HG03175 (cell line): ENCODE results near the gene HOXB1.
"Not testable (repeated sequence)": the region's sequence is repeated elsewhere in the genome, so short reads cannot be mapped to it uniquely, and the experiment has no call there.

Source experiments
- ATAC-seq: cut with Tn5 transposase; IDR thresholded peaks from one replicate; pipeline ENCODE4 v1.9.1; 2021; ENCODE audit warnings: mild to moderate bottlenecking, moderate library complexity; ENCODE audit not compliant: unreplicated experiment

HOXB1 gene

GRCh38 chr17:48544349-48545021 is 13.7 kb upstream of the HOXB1 start:
- ATAC-seq: no peak

GRCh38 chr17:48543854-48544348 is 13.1 kb upstream of the HOXB1 start:
- ATAC-seq: peak; percentile 5

DNA sequence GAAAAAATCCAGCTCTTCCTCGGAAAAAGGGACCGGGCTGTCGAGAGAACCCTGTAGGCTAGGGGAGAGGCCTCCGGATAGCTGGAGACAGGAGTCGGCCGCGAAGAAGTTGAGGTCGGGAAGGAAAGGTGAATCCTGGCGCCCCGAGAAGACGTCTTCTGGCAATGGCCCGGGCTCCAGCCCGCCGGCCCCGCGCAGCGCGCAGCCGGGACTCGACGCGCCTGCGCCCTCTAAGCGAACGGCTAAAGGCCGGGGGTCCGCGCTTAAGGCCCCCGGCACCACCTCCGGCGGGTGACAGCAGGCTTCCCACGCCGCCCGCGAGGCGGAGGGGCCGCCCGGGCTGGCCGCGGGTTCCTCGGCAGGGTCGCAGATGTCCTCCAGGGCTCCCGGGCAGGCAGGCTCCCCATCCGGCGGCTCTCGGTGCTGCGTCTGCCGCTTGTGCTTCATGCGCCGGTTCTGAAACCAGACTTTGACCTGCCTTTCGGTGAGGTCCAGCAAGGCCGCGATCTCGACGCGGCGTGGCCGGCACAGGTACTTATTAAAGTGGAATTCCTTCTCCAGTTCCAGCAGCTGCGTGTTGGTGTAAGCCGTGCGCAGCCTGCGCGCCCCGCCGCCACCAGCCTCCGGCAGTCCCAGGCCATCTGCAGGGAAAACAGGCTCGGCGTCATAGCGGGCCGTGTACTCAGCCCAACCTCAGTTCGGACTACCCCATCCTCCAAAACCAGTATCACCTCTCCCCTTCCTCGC is 12.5 kb upstream of the HOXB1 start:
- ATAC-seq: peak; percentile 52

DNA sequence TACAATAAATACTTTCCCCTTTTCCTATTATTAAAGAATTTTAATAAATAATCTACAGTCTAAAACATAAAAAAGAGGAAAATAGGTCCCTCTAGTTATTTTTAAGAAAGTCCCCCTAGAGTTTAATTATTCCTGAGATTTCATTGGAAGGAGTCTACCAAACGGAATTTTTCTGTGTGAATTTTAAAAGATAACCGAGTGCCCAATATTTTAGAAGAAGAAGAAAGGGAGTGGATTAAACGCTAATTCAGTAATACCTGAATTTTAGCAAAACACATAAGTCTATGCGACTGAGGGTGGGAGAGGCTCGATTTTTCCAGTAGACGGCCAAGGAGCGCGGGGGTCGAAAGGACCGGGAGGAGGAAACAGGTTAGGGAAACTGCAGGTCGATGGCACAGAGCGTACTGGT is 11.9 kb upstream of the HOXB1 start:
- ATAC-seq: no peak

GRCh38 chr17:48542114-48542656 is 11.4 kb upstream of the HOXB1 start:
- ATAC-seq: no peak

GRCh38 chr17:48541577-48542113 is 10.8 kb upstream of the HOXB1 start:
- ATAC-seq: no peak

DNA sequence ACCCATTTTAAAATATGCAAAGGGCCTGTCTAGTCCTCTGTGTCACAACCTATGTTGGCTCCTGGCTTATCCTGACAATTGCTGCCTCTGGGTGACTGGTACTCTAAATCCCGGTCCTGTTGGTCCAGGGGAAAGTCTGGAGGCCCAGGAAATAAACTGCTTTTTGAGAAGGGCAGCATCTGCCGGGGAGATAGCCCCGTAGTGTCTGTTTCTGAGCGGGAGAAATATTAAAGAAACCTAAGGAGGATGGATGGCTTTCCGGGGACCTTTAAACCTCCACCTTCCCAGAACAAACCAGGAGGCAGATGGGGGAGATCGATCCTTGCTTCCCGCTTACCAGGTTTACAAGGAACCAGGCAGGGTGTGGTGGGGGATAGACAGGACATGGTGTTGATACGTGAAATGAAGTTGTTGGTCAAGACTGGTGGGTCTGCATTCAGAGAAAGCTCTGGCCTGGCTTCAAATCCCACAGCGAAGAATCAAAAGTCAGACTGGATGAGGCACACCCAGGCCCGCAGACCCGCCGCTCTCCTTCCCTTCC is 10.3 kb upstream of the HOXB1 start:
- ATAC-seq: no peak

DNA sequence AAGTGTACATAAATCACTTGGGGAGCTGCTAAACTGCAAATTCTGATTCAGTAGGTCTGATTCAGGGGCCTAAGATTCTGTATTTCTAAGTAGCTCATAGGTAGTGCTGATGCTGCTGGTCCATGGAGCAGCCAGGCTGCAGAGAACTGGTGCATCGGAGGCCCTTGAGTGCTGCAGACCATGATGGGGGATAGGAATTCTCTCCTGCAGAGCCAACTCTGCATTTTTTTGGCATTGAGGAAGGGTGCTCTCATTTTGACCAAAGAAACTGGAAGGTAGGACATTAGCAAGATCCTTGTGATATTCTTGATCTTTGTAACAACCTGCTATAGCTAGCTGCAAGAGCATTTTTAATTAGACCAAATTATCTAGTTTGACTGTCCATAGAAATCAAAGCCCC is 9.4 kb upstream of the HOXB1 start:
- no peak for ATAC-seq

- no peak for ATAC-seq
These were observed 8.4 kb upstream of the HOXB1 start for GRCh38 chr17:48539177-48539576.

DNA sequence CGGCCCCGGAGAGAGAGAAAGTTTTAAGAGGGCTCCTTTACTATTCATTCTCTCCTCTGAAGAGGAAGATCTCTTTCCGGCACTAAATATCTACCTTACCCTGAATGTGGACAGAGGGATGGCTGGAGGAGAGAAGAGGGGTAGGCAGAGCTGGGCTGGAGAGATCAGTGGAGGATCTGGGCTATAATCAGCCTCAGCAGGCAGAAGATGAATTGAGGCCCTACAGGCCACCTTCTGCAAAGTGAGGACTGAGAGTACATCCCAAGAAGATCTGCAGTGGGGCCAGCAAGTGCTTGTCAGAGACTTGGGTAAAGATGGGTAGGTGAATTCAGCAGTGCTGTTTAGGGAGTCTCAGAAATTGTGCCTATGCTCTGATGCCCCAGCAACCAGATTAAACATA is 6.5 kb upstream of the HOXB1 start:
- ATAC-seq: no peak

- not testable (repeated sequence) for ATAC-seq
These were observed 5.2 kb upstream of the HOXB1 start for GRCh38 chr17:48535793-48536559.

DNA sequence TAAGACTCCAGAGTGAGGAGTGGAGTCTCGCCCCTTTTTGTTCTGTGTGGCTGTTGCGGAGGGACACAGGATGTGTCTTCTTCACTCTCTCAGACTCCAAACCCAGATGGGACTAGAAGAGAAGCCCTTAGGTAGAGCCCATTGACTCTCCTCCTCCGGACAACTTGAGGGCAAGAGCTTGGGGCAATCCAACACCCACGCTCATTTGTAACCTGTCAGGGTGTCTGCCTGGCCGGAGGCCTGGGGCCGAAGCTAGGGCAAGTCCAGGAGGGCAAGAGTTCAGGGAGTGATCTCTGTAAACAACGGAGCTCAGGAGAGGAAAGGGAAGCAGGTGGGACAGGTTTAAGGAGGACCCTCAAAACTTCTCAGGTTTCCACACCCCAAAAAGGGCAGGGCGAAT is 1.4 kb upstream of the HOXB1 start:
- no peak for ATAC-seq

GRCh38 chr17:48530208-48530886 is 464 bp downstream of the HOXB1 start:
- no peak for ATAC-seq

DNA sequence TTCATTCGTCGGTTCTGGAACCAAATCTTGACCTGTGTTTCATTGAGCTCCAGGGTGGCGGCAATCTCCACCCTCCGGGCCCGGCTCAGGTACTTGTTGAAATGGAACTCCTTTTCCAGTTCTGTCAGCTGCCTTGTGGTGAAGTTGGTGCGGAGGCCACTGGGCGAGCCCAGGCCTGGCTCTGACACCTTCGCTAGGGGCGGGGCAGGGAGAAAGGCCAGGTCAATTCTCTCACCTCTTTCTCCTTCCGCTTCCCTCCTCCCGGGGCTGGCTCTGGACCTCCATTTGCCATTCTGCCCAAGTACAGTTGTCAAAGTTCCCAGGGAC is 1.2 kb downstream of the HOXB1 start:
- no peak for ATAC-seq

DNA sequence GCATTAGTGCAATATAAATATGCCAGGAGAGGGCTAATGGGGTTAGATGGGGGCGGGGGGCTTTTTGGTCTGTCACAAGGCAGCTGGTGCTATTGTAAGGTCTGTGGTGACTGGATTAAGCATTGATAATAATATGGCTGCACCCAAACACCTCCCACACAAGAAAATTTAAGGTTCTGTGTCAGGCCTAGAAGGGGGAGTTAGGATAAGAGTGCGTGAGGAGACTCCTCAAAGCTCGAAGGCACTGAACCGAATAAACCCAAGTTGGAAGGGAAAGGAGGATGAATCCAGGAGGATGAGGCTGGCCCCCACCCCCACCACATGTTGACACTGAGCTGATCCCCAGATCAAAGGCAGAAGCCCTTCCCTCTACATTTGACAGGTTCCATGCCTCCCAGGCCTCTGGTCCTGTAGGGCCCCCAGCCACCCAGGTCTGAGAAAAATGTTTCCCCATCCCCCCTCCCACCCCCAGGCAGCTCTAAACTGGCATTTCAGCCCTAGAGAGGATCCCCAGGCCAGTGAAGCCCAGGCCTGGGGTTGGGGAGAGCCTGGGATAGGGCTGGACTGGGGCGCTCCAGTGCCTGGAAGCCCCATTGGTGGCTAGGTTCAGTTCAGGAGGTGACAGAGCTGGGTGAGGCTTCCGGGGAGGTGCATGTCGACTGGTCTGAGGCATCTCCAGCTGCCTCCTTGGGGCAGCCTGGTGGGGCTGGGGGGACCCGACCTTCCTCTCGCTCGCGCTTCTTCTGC is 1.7 kb downstream of the HOXB1 start:
- ATAC-seq: no peak

- ATAC-seq: no peak
These were observed 2.5 kb downstream of the HOXB1 start for GRCh38 chr17:48528153-48528935.

GRCh38 chr17:48527547-48527932 is 3.3 kb downstream of the HOXB1 start:
- ATAC-seq: no peak

GRCh38 chr17:48526608-48527546 is 3.9 kb downstream of the HOXB1 start:
- no peak for ATAC-seq
